ENCODE measurements around the gene INO80B. TPM values are rescaled to one million over a fixed set of nuclear protein-coding genes. Genes with fewer than 3 reads are reported as not detected.

Gene INO80B
- total and polyA plus RNA-seq, 11 donors = 11.7 to 29.2 (median 22.6) TPM

- Histone ChIP-seq H3K27ac (peak overlapping the region; percentile 64 to 95 (median 89)), H3K4me3 (peak overlapping the region; percentile 49 to 93 (median 74)), H3K4me1 (peaks cover 4 to 29% (median 21%) of the 10 kb centered on the region in 12 donors), H3K27me3 (no peaks in the 10 kb centered on the region), H3K9me3 (no peaks in the 10 kb centered on the region), H3K36me3 (peaks cover 0 to 23% (median 17%) of the 10 kb centered on the region in 9 donors)
- ATAC-seq = peak in 1 of 4 donors; percentile 1
- intact Hi-C loops (cut with DNase I) = no loop called here
- 61 to 64% (median 63%) methylated on average over 16 of the region's 16 CpGs for WGBS, 4 donors
- TF ChIP-seq POLR2A (IDR thresholded peaks at IDR 0.05) = no peak
- TF ChIP-seq, protein P1, sequence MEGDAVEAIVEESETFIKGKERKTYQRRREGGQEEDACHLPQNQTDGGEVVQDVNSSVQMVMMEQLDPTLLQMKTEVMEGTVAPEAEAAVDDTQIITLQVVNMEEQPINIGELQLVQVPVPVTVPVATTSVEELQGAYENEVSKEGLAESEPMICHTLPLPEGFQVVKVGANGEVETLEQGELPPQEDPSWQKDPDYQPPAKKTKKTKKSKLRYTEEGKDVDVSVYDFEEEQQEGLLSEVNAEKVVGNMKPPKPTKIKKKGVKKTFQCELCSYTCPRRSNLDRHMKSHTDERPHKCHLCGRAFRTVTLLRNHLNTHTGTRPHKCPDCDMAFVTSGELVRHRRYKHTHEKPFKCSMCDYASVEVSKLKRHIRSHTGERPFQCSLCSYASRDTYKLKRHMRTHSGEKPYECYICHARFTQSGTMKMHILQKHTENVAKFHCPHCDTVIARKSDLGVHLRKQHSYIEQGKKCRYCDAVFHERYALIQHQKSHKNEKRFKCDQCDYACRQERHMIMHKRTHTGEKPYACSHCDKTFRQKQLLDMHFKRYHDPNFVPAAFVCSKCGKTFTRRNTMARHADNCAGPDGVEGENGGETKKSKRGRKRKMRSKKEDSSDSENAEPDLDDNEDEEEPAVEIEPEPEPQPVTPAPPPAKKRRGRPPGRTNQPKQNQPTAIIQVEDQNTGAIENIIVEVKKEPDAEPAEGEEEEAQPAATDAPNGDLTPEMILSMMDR (IDR thresholded peaks at IDR 0.05) = no peak
- no peak for DNase-seq
Measured at GRCh38 chr2:74471332-74472065, 16.6 kb downstream of the INO80B start.

GRCh38 chr2:74472086-74472944, 17.4 kb downstream of the INO80B start, which contains the start of gene MRPL53:
TSS of gene MRPL53 (minus strand) at chr2:74472680. CDS start at chr2:74472660, 20 bp downstream.
- Histone ChIP-seq H3K27me3 (no peaks in the 10 kb centered on the region), H3K9me3 (no peaks in the 10 kb centered on the region), H3K27ac (peak within 1 kb of the TSS; percentile 64 to 95 (median 89)), H3K36me3 (peaks cover 0 to 31% (median 17%) of the 10 kb centered on the region in 9 donors), H3K4me3 (peak within 1 kb of the TSS; percentile 49 to 93 (median 74)), H3K4me1 (peaks cover 4 to 31% (median 21%) of the 10 kb centered on the region in 12 donors)
- peak in 1 of 2 donors; percentile 88 for TF ChIP-seq POLR2A (IDR thresholded peaks at IDR 0.05)
- TF ChIP-seq, protein P1 (IDR thresholded peaks at IDR 0.05) = no peak
- 1% methylated on average over 51 to 66 of the region's 66 CpGs for WGBS, 4 donors
- intact Hi-C loops (cut with DNase I) = no loop called here
- ATAC-seq (peak; percentile 91 to 97 (median 94)), DNase-seq (peak; percentile 95 to 98 (median 96))

DNA sequence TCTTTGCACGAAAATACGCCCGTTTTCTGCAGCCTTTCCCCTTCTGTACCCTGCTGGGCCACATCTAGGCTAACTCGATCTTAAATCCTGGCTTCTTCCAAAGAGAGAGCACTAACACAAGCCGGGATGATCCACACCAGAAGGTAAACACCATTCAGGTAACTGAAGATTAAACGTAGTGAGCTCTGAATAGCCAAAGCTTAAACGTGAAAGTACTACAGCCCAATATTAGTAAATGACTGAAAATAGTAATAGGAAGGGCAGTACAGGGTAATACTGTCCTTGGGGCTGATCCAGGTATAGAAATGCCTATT, 18.0 kb downstream of the INO80B start:
- no peaks in the 10 kb centered on the region for H3K27me3 ChIP-seq
- TF ChIP-seq, protein P1 (IDR thresholded peaks at IDR 0.05) = no peak
- TF ChIP-seq POLR2A (IDR thresholded peaks at IDR 0.05) = no peak
- H3K4me3 ChIP-seq = peak overlapping the region; percentile 49 to 93 (median 74)
- DNase-seq (no peak), ATAC-seq (peak; percentile 3 to 22 (median 6))
- peaks cover 4 to 34% (median 21%) of the 10 kb centered on the region in 12 donors for H3K4me1 ChIP-seq
- H3K36me3 ChIP-seq = peaks cover 0 to 35% (median 21%) of the 10 kb centered on the region in 9 donors
- intact Hi-C loops (cut with DNase I) = no loop called here
- 7 to 22% (median 12%) methylated on average over 7 of the region's 7 CpGs for WGBS, 4 donors
- H3K9me3 ChIP-seq = no peaks in the 10 kb centered on the region
- peak overlapping the region; percentile 64 to 95 (median 89) for H3K27ac ChIP-seq

- H3K27me3 ChIP-seq = no peaks in the 10 kb centered on the region
- peaks cover 4 to 34% (median 21%) of the 10 kb centered on the region in 12 donors for H3K4me1 ChIP-seq
- no peak overlapping the region for H3K27ac ChIP-seq
- intact Hi-C loops (cut with DNase I) = no loop called here
- no peak for ATAC-seq
- 91 to 96% (median 93%) methylated on average over 6 of the region's 6 CpGs for WGBS, 4 donors
- H3K9me3 ChIP-seq = no peaks in the 10 kb centered on the region
- H3K36me3 ChIP-seq = peaks cover 0 to 47% (median 33%) of the 10 kb centered on the region in 9 donors
- TF ChIP-seq, protein P1 (IDR thresholded peaks at IDR 0.05) = no peak
- TF ChIP-seq POLR2A (IDR thresholded peaks at IDR 0.05) = no peak
- no peak overlapping the region for H3K4me3 ChIP-seq
- DNase-seq = no peak
Measured at GRCh38 chr2:74474481-74474880, 19.6 kb downstream of the INO80B start.
